HAP-1 (cell line): Measurements from ENCODE around the gene HSFX2.
"Not testable (repeated sequence)": the region's sequence is repeated elsewhere in the genome, so short reads cannot be mapped to it uniquely, and the experiment has no call there.

Source experiments
- DNase-seq, 2 experiments: peaks; one replicate each; pipeline ENCODE4 v3.0.0-alpha.2; 2016 to 2020; ENCODE audit warnings: low spot score in 2 of 2
- H3K27me3 ChIP-seq: fragments of 250-450 bp; sonication (Bioruptor Pico); 2 replicates; pipeline ENCODE4 v1.5.1; 2020; ENCODE audit warnings: low read depth, mild to moderate bottlenecking, moderate library complexity
- H3K36me3 ChIP-seq: fragments of 250-450 bp; sonication (Bioruptor Pico); replicated peaks from 2 replicates; pipeline ENCODE4 v1.5.1; 2020; ENCODE audit warnings: mild to moderate bottlenecking
- H3K4me1 ChIP-seq: fragments of 250-450 bp; sonication (Bioruptor Pico); 2 replicates; pipeline ENCODE4 v1.5.1; 2020; ENCODE audit warnings: mild to moderate bottlenecking
- H3K4me3 ChIP-seq: fragments of 250-450 bp; sonication (Bioruptor Pico); 2 replicates; pipeline ENCODE4 v1.5.1; 2020; ENCODE audit warnings: mild to moderate bottlenecking, moderate library complexity
- H3K9me3 ChIP-seq: fragments of 250-450 bp; sonication (Bioruptor Pico); 2 replicates; pipeline ENCODE4 v1.5.1; 2020; ENCODE audit warnings: mild to moderate bottlenecking, moderate library complexity
- in situ Hi-C: fragments of 300-500 bp; cut with MboI; formaldehyde crosslinking; loops from 3 replicates; pipeline ENCODE4 v1.14.3; 2020; ENCODE audit warnings: low sequenced_read_pairs, inconsistent platforms, mixed read lengths

The HSFX2 gene

GRCh38 chrX:149595214-149595613, at the start of gene HSFX2:
HSFX2 (minus strand) TSS chrX:149595314; CDS start chrX:149594700, 614 bp downstream.
- in situ Hi-C loops, DNase-seq, H3K9me3 ChIP-seq, H3K27me3 ChIP-seq, H3K4me1 ChIP-seq, H3K4me3 ChIP-seq, H3K36me3 ChIP-seq: not testable (repeated sequence)

- Histone ChIP-seq H3K9me3 (no peaks in the 10 kb centered on the region), H3K4me1 (no peaks in the 10 kb centered on the region), H3K36me3 (no peaks in the 10 kb centered on the region), H3K4me3 (no peak overlapping the region), H3K27me3 (no peaks in the 10 kb centered on the region; the same call in 1 of the 2 replicates)
- in situ Hi-C loops, result loop anchor here (25.0 kb wide), 2 partner anchors 131 to 169 kb away; partner anchors contain the start of gene IDS
- no peak for DNase-seq
These were observed 48.4 kb upstream of the HSFX2 start for GRCh38 chrX:149643496-149643895.

GRCh38 chrX:149641835-149642234, 46.7 kb upstream of the HSFX2 start:
- H3K36me3 ChIP-seq, result no peaks in the 10 kb centered on the region
- in situ Hi-C loops, result loop anchor here (25.0 kb wide), 2 partner anchors 130 to 170 kb away; partner anchors contain the start of gene IDS
- H3K4me3 ChIP-seq, result no peak overlapping the region
- DNase-seq, result no peak
- no peaks in the 10 kb centered on the region; the same call in 1 of the 2 replicates for H3K9me3 ChIP-seq
- no peaks in the 10 kb centered on the region for H3K4me1 ChIP-seq
- peaks cover 2% of the 10 kb centered on the region; the same call in 1 of the 2 replicates for H3K27me3 ChIP-seq

GRCh38 chrX:149641432-149641831, 46.3 kb upstream of the HSFX2 start:
- no peaks in the 10 kb centered on the region; the same call in 1 of the 2 replicates for H3K9me3 ChIP-seq
- no peak for DNase-seq
- H3K4me1 ChIP-seq, result no peaks in the 10 kb centered on the region
- in situ Hi-C loops, result loop anchor here (25.0 kb wide), 2 partner anchors 129 to 171 kb away; partner anchors contain the start of gene IDS
- H3K36me3 ChIP-seq, result no peaks in the 10 kb centered on the region
- peaks cover 2% of the 10 kb centered on the region; the same call in 1 of the 2 replicates for H3K27me3 ChIP-seq
- H3K4me3 ChIP-seq, result no peak overlapping the region

GRCh38 chrX:149639568-149639967, 44.5 kb upstream of the HSFX2 start:
- H3K4me1 ChIP-seq, result no peaks in the 10 kb centered on the region
- H3K36me3 ChIP-seq, result no peaks in the 10 kb centered on the region
- H3K27me3 ChIP-seq, result peaks cover 2% of the 10 kb centered on the region; the same call in 1 of the 2 replicates
- in situ Hi-C loops, result loop anchor here (25.0 kb wide), 2 partner anchors 127 to 173 kb away; partner anchors contain the start of gene IDS
- no peaks in the 10 kb centered on the region; the same call in 1 of the 2 replicates for H3K9me3 ChIP-seq
- DNase-seq, result no peak
- H3K4me3 ChIP-seq, result no peak overlapping the region

GRCh38 chrX:149638860-149639259, 43.7 kb upstream of the HSFX2 start:
- Histone ChIP-seq H3K9me3 (no peaks in the 10 kb centered on the region; the same call in 1 of the 2 replicates), H3K4me3 (no peak overlapping the region), H3K27me3 (peaks cover 2% of the 10 kb centered on the region; the same call in 1 of the 2 replicates), H3K36me3 (no peaks in the 10 kb centered on the region), H3K4me1 (no peaks in the 10 kb centered on the region)
- in situ Hi-C loops, result loop anchor here (25.0 kb wide), 2 partner anchors 127 to 173 kb away; partner anchors contain the start of gene IDS
- DNase-seq, result no peak

GRCh38 chrX:149633511-149633910, 38.4 kb upstream of the HSFX2 start:
- in situ Hi-C loops, result loop anchor here (25.0 kb wide), 2 partner anchors 121 to 179 kb away; partner anchors contain the start of gene IDS
- Histone ChIP-seq H3K36me3 (peaks cover 3% of the 10 kb centered on the region; the same call in 1 of the 2 replicates), H3K9me3 (no peaks in the 10 kb centered on the region; the same call in 1 of the 2 replicates), H3K4me1 (peaks cover 18% of the 10 kb centered on the region), H3K27me3 (0 out of 2 replicates have a peak, but pooled peaks cover 2% of the 10 kb centered on the region), H3K4me3 (no peak overlapping the region)
- DNase-seq, result no peak

GRCh38 chrX:149631234-149632165, 36.4 kb upstream of the HSFX2 start, which contains the start of gene TMEM185A:
TMEM185A (minus strand) TSS chrX:149631792; CDS start chrX:149631580, 212 bp downstream.
- peaks cover 18% of the 10 kb centered on the region for H3K4me1 ChIP-seq
- no peaks in the 10 kb centered on the region for H3K9me3 ChIP-seq
- in situ Hi-C loops, result loop anchor here (25.0 kb wide), 2 partner anchors 119 to 181 kb away; partner anchors contain the start of gene IDS
- H3K4me3 ChIP-seq, result peak within 1 kb of the TSS; percentile 66
- peak; percentile 55 to 91 for DNase-seq
- no peaks in the 10 kb centered on the region for H3K27me3 ChIP-seq
- H3K36me3 ChIP-seq, result peaks cover 3% of the 10 kb centered on the region; the same call in 1 of the 2 replicates

- peaks cover 18% of the 10 kb centered on the region for H3K4me1 ChIP-seq
- H3K27me3 ChIP-seq, result no peaks in the 10 kb centered on the region
- H3K36me3 ChIP-seq, result peaks cover 3% of the 10 kb centered on the region; the same call in 1 of the 2 replicates
- H3K9me3 ChIP-seq, result no peaks in the 10 kb centered on the region
- peak overlapping the region; percentile 66 for H3K4me3 ChIP-seq
- in situ Hi-C loops, result loop anchor here (25.0 kb wide), 2 partner anchors 118 to 182 kb away; partner anchors contain the start of gene IDS
- peak; percentile 45 to 53 for DNase-seq
These were observed 35.6 kb upstream of the HSFX2 start for GRCh38 chrX:149630681-149631233.

- in situ Hi-C loops, result loop anchor here (25.0 kb wide), 2 partner anchors 118 to 182 kb away; partner anchors contain the start of gene IDS
- H3K27me3 ChIP-seq, result no peaks in the 10 kb centered on the region
- H3K9me3 ChIP-seq, result no peaks in the 10 kb centered on the region
- H3K4me3 ChIP-seq, result peak overlapping the region; percentile 66
- DNase-seq, result no peak
- peaks cover 18% of the 10 kb centered on the region for H3K4me1 ChIP-seq
- H3K36me3 ChIP-seq, result peaks cover 3% of the 10 kb centered on the region; the same call in 1 of the 2 replicates
These were observed 34.7 kb upstream of the HSFX2 start for GRCh38 chrX:149629730-149630387.

- Histone ChIP-seq H3K4me3 (no peak overlapping the region), H3K4me1 (peaks cover 18% of the 10 kb centered on the region)
- in situ Hi-C loops, result loop anchor here (25.0 kb wide), 2 partner anchors 116 to 184 kb away; partner anchors contain the start of gene IDS
These were observed 33.7 kb upstream of the HSFX2 start for GRCh38 chrX:149628768-149629167.

GRCh38 chrX:149628280-149628679, 33.2 kb upstream of the HSFX2 start:
- peaks cover 18% of the 10 kb centered on the region for H3K4me1 ChIP-seq
- DNase-seq, result no peak
- H3K27me3 ChIP-seq, result no peaks in the 10 kb centered on the region
- in situ Hi-C loops, result loop anchor here (25.0 kb wide), 2 partner anchors 116 to 184 kb away; partner anchors contain the start of gene IDS
- no peaks in the 10 kb centered on the region for H3K9me3 ChIP-seq
- H3K4me3 ChIP-seq, result no peak overlapping the region
- H3K36me3 ChIP-seq, result peaks cover 3% of the 10 kb centered on the region; the same call in 1 of the 2 replicates

More at GRCh38 chrX:149628768-149629167, 33.7 kb upstream of the HSFX2 start:
- Histone ChIP-seq H3K36me3 (peaks cover 3% of the 10 kb centered on the region; the same call in 1 of the 2 replicates), H3K27me3 (no peaks in the 10 kb centered on the region), H3K9me3 (no peaks in the 10 kb centered on the region)
- DNase-seq, result no peak
